ENCODE results near the gene POC1A. TPM values are rescaled to one million over a fixed set of nuclear protein-coding genes. Genes with fewer than 3 reads are reported as not detected.
A peak's percentile ranks its signal among the peaks of the same experiment; 100 is the strongest.
"Not testable (repeated sequence)": the region's sequence is repeated elsewhere in the genome, so short reads cannot be mapped to it uniquely, and the experiment has no call there.

POC1A gene
- total RNA-seq, 2 experiments from 2014 or later, result 23.4 to 26.1 TPM

DNA sequence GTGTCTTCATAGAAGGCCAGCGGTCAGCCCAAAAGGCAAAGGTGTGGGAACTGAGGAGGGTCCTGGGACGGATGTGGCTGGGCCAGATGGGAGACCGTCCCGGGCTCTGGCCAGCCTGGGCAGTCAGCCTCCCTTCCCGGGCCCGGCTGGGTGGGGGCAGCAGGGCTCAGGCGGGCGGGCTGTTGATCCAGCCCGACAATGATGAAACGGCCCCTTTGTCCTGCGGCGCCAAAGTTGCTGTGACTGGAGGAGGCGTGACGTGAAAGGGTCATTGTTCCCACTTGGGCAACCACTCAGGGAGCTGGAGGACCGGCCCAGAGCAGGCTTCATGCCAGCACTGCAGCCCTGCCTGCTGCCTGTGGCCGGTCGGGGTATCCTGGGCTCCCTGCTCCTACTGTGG lies 114.4 kb downstream of the POC1A start:
- ATAC-seq, result no peak
- intact Hi-C loops (cut with DNase I, micrococcal nuclease), result loop anchor here in 1 of 2 experiments (10.0 kb wide), 1 partner anchor 345 kb away; no protein-coding TSS in a partner anchor
- H3K9me3 Mint-ChIP-seq (ENCODE audit: low read depth), result no peaks in the 10 kb centered on the region
- no peaks in the 10 kb centered on the region for H3K4me1 Mint-ChIP-seq
- no peak overlapping the region for H3K4me3 Mint-ChIP-seq
- H3K27me3 Mint-ChIP-seq, result no peaks in the 10 kb centered on the region
- H3K27ac Mint-ChIP-seq, result no peak overlapping the region
- H3K36me3 Mint-ChIP-seq (ENCODE audit: low read depth), result no peaks in the 10 kb centered on the region
- CTCF ChIA-PET, result no interaction called here
- POLR2A ChIA-PET, result no interaction called here
- DNase-seq, result no peak

DNA sequence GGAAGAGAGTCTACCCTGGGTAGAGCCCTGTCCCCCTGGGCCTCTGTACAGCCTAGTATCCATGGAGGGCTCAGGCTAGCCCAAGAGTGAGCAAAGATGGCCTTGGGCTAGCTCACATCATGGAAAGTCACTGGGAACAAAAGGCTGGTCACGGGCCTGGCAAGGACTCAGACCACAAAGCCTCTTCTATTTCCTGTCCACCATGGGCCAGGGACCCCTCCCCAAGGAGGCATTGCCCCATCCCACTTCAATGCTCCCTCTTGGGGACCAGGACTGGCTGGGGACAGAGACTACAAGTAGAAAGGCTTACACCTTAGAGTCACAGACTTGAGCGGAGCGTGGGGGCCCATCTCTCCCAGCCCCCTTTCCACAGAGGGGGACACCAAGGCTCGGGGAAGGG lies 114.8 kb downstream of the POC1A start:
- Mint-ChIP-seq H3K27me3 (no peaks in the 10 kb centered on the region), H3K27ac (no peak overlapping the region), H3K9me3 (ENCODE audit: low read depth) (no peaks in the 10 kb centered on the region), H3K4me1 (no peaks in the 10 kb centered on the region), H3K4me3 (no peak overlapping the region), H3K36me3 (ENCODE audit: low read depth) (no peaks in the 10 kb centered on the region)
- ChIA-PET POLR2A (no interaction called here), CTCF (no interaction called here)
- intact Hi-C loops (cut with DNase I, micrococcal nuclease), result loop anchor here in 1 of 2 experiments (10.0 kb wide), 1 partner anchor 345 kb away; no protein-coding TSS in a partner anchor
- ATAC-seq (no peak), DNase-seq (no peak)

DNA sequence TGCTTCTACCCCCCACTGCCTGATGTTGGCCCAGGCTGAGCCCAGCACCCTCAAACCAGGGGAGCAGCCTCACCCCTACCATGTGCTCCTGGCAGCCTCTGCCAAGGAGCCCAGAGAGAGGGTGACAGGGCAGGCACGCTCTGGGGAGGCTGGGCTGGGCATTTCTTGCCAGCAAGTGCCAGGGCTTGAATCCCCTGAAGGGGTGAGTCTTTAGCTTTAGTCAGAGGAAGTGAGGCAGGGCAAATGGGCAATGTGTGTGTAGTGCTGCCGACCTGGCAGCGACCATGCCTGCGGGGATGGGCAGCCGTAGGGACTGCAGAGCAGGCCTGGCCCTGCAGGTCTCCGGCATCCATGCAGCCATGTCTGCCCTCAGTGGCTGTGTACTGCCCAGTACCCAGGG lies 116.0 kb downstream of the POC1A start:
- H3K4me3 Mint-ChIP-seq, result no peak overlapping the region
- H3K4me1 Mint-ChIP-seq, result no peaks in the 10 kb centered on the region
- H3K9me3 Mint-ChIP-seq (ENCODE audit: low read depth), result no peaks in the 10 kb centered on the region
- intact Hi-C loops (cut with DNase I, micrococcal nuclease), result loop anchor here in 1 of 2 experiments (10.0 kb wide), 1 partner anchor 347 kb away; no protein-coding TSS in a partner anchor
- H3K27me3 Mint-ChIP-seq, result no peaks in the 10 kb centered on the region
- ChIA-PET CTCF (interaction anchor here (0.6 kb wide), 1 partner anchor 346 kb away, joined by 3 read pairs; no protein-coding TSS in a partner anchor), POLR2A (no interaction called here)
- DNase-seq (no peak), ATAC-seq (no peak)
- H3K27ac Mint-ChIP-seq, result no peak overlapping the region
- H3K36me3 Mint-ChIP-seq (ENCODE audit: low read depth), result no peaks in the 10 kb centered on the region

DNA sequence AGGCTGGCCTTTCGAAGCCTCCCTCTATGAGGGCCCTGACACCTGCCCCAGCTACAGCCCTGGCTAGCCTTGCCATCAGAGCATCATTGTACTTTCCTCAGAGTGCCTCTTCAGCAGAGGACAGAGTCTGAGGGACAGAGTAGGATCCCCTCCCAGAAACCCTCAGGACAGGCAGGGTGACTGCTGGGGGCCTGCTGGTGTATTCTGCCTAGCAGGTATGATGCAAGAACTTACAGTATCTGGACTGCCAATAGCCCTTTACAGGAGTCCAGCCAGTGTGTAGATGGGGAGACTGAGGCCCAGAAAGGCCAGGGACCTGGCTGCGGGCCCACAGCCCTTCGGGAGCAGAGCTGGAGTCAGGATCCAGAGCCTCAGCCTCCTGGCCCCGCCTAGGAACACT lies 116.9 kb downstream of the POC1A start:
- POLR2A ChIA-PET, result no interaction called here
- Mint-ChIP-seq H3K4me3 (no peak overlapping the region), H3K9me3 (ENCODE audit: low read depth) (no peaks in the 10 kb centered on the region), H3K27me3 (no peaks in the 10 kb centered on the region), H3K36me3 (ENCODE audit: low read depth) (no peaks in the 10 kb centered on the region), H3K27ac (no peak overlapping the region), H3K4me1 (no peaks in the 10 kb centered on the region)
- intact Hi-C loops (cut with DNase I, micrococcal nuclease), result loop anchor here in 1 of 2 experiments (10.0 kb wide), 1 partner anchor 348 kb away; no protein-coding TSS in a partner anchor
- no peak for ATAC-seq
- CTCF ChIA-PET, result interaction anchor here (0.6 to 2.6 kb wide), 4 partner anchors 35 to 443 kb away, joined by 3 to 6 read pairs (median 4); no protein-coding TSS in a partner anchor
- DNase-seq, result no peak

DNA sequence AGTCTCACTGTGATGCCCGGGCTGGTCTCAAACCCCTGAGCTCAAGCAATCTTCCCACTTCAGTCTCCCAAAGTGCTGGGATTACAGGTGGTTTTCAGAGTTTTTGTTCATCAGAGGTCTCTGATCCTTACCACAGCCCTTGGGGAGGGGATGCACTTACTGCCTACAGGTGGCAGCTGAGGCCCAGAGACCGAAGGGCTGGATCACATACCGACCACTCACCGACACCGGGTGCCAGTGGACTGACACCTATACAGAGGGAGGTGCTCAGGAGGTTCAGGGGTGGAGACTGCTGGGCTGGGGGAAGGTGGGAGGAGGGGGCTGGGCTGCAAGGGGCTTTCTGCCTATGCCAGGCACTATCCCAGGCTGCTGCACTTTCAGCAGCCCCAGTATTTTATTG lies 117.4 kb downstream of the POC1A start:
- POLR2A ChIA-PET, result interaction anchor here (0.5 to 0.7 kb wide), 2 partner anchors 42 to 165 kb away, joined by 3 to 5 read pairs; no protein-coding TSS in a partner anchor
- intact Hi-C loops (cut with DNase I, micrococcal nuclease), result loop anchor here in 1 of 2 experiments (10.0 kb wide), 1 partner anchor 348 kb away; no protein-coding TSS in a partner anchor

DNA sequence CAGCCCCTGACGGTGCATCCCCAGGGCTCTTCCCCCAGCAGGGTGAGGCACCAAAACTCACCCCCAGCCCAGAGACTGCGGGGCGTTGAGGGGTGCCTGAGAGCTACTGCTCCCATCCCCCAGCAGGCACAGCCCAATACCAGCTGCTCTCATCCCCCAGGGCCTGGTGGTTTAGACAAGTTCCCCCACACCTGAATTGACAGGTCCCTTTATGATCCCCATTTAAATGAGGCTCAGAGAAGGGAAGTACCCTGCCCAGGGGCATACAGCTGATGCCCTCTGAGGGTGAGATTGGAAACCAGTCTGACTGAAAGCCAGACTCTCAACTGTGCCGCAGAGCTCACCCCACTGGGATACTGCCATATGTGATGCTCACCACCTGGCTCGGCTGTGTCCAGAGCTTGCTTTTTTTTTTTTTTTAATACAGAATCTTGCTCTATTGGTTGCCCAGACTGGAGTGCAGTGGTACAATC lies 118.0 kb downstream of the POC1A start:
- intact Hi-C loops (cut with DNase I, micrococcal nuclease), result loop anchor here in 1 of 2 experiments (10.0 kb wide), 1 partner anchor 349 kb away; no protein-coding TSS in a partner anchor
- no peaks in the 10 kb centered on the region for H3K9me3 Mint-ChIP-seq (ENCODE audit: low read depth)
- H3K4me1 Mint-ChIP-seq, result no peaks in the 10 kb centered on the region
- POLR2A ChIA-PET, result interaction anchor here (0.5 to 0.7 kb wide), 2 partner anchors 42 to 166 kb away, joined by 3 to 5 read pairs; no protein-coding TSS in a partner anchor
- ATAC-seq, result peak; percentile 33
- CTCF ChIA-PET, result interaction anchor here (0.5 to 2.6 kb wide), 5 partner anchors 17 to 181 kb away, joined by 3 to 6 read pairs (median 4); no protein-coding TSS in a partner anchor
- no peak overlapping the region for H3K4me3 Mint-ChIP-seq
- H3K36me3 Mint-ChIP-seq (ENCODE audit: low read depth), result no peaks in the 10 kb centered on the region
- no peak for DNase-seq
- H3K27me3 Mint-ChIP-seq, result no peaks in the 10 kb centered on the region
- no peak overlapping the region for H3K27ac Mint-ChIP-seq

More for the DNA sequence above, 117.4 kb downstream of the POC1A start:
- CTCF ChIA-PET, result interaction anchor here (0.7 to 2.6 kb wide), 6 partner anchors 16 to 108 kb away, joined by 3 to 6 read pairs (median 4); no protein-coding TSS in a partner anchor
- Mint-ChIP-seq H3K36me3 (ENCODE audit: low read depth) (no peaks in the 10 kb centered on the region), H3K9me3 (ENCODE audit: low read depth) (no peaks in the 10 kb centered on the region), H3K27ac (no peak overlapping the region), H3K4me3 (no peak overlapping the region), H3K4me1 (no peaks in the 10 kb centered on the region), H3K27me3 (no peaks in the 10 kb centered on the region)
- no peak for DNase-seq
- peak; percentile 64 for ATAC-seq

DNA sequence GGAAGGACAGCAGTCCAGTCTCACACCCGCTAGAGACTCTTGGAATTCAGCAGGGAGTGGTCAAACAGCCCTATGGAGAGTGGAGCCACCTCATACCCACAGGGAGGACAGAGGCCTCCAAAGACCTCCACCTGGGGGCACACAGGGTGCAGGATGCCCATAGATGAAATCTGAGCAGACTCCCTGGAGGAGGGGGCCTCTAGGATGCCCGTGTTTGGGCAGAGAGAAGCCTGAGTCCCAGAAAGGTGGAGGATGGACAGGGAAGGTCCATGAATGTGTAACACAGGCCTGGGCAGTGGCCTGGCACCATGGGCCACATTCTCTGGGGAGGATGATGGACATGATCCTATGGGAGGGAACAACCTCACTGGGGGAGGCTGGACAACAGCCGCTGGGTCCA lies 119.6 kb downstream of the POC1A start:
- Mint-ChIP-seq H3K36me3 (ENCODE audit: low read depth) (no peaks in the 10 kb centered on the region), H3K4me1 (no peaks in the 10 kb centered on the region), H3K27ac (no peak overlapping the region), H3K4me3 (no peak overlapping the region), H3K27me3 (no peaks in the 10 kb centered on the region), H3K9me3 (ENCODE audit: low read depth) (no peaks in the 10 kb centered on the region)
- POLR2A ChIA-PET, result no interaction called here
- intact Hi-C loops (cut with DNase I, micrococcal nuclease), result loop anchor here in 1 of 2 experiments (10.0 kb wide), 1 partner anchor 350 kb away; no protein-coding TSS in a partner anchor
- ATAC-seq (no peak), DNase-seq (no peak)
- CTCF ChIA-PET, result no interaction called here

DNA sequence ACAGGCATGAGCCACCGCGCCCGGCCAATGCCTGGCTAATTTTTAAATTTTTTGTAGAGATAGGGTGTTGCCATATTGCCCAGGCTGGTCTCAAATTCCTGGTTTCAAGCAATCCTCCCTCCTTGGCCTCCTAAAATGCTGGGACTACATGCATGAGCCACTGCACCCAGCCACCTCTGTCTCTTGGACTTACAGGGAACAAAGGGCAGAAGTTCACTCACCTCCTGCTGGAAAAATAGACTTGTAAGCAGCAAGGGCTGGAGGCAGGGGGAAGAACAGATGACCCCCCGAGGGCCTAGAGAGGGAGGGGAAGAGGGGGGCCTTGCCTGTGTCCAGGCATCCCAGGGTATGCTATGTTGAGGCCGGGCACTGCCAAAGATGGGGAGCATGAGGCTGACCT lies 120.0 kb downstream of the POC1A start:
- Mint-ChIP-seq H3K9me3 (ENCODE audit: low read depth) (no peaks in the 10 kb centered on the region), H3K4me3 (no peak overlapping the region), H3K27ac (no peak overlapping the region), H3K36me3 (ENCODE audit: low read depth) (no peaks in the 10 kb centered on the region), H3K27me3 (no peaks in the 10 kb centered on the region), H3K4me1 (no peaks in the 10 kb centered on the region)
- DNase-seq (no peak), ATAC-seq (no peak)
- intact Hi-C loops (cut with DNase I, micrococcal nuclease), result loop anchor here in 1 of 2 experiments (10.0 kb wide), 1 partner anchor 351 kb away; no protein-coding TSS in a partner anchor
- CTCF ChIA-PET, result no interaction called here
- POLR2A ChIA-PET, result no interaction called here

DNA sequence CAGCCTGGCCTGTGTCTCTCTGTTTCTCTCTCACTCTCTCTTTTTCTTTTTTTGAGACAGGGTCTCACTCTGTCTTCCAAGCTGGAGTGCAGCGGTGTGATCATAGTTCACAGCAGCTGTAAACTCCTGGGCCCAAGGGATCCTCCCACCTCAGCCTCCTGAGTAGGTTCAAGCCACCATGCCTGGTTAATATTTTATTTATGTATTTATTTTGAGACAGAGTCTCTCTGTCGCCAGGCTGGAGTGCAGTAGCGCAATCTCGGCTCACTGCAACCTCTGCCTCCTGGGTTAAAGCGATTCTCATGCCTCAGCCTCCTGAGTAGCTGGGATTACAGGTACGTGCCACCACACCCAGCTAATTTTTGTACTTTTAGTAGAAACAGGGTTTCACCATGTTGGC lies 120.5 kb downstream of the POC1A start:
- H3K4me3 Mint-ChIP-seq; CTCF ChIA-PET; H3K9me3 Mint-ChIP-seq (ENCODE audit: low read depth); POLR2A ChIA-PET; H3K4me1 Mint-ChIP-seq; DNase-seq; H3K36me3 Mint-ChIP-seq (ENCODE audit: low read depth); H3K27me3 Mint-ChIP-seq; ATAC-seq; H3K27ac Mint-ChIP-seq: not testable (repeated sequence)
- intact Hi-C loops (cut with DNase I, micrococcal nuclease), result loop anchor here in 1 of 2 experiments (10.0 kb wide), 1 partner anchor 351 kb away; no protein-coding TSS in a partner anchor

DNA sequence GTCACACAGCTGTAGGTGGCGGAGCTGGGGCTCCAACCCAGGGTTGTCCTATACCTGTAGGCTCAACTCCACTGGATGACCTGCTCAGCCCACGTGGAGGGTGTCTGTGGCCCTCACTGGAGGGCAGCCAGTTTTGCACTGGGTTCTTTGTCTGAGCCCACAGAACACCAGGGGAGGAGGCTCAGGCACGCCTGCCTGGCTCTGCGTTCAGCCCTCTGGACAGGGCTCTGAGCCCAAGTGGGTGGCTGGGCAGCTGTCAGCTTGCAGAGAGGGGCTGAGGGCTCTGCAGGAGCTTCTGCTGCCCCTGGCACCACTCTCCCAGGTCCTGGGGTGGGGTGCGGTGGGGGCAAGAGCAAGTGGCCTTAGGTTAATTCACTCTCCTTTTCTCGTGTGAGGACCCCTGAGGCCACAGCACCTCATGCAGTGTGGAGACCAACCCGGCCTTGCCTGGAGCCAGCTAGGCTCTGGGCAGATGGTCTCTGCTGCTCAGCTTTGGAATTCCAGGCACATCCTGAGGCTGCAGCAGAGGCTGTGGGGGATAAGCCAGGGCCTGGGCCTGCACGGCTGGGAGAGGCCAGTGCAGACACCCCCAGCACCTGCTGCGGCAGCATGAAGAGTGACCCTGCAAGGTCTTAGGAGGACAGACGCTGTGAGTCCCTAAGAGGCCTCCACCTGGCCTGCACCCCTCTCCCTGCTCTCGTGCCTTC lies 121.4 kb downstream of the POC1A start:
- H3K9me3 Mint-ChIP-seq (ENCODE audit: low read depth), result no peaks in the 10 kb centered on the region
- H3K36me3 Mint-ChIP-seq (ENCODE audit: low read depth), result no peaks in the 10 kb centered on the region
- no peaks in the 10 kb centered on the region for H3K27me3 Mint-ChIP-seq
- no peaks in the 10 kb centered on the region for H3K4me1 Mint-ChIP-seq
- ATAC-seq, result no peak
- H3K4me3 Mint-ChIP-seq, result no peak overlapping the region
- ChIA-PET POLR2A (no interaction called here), CTCF (interaction anchor here (0.6 to 0.9 kb wide), 2 partner anchors 19 to 200 kb away, joined by 3 read pairs; no protein-coding TSS in a partner anchor)
- DNase-seq, result no peak
- H3K27ac Mint-ChIP-seq, result no peak overlapping the region
- intact Hi-C loops (cut with DNase I, micrococcal nuclease), result loop anchor here in 1 of 2 experiments (10.0 kb wide), 1 partner anchor 352 kb away; no protein-coding TSS in a partner anchor

DNA sequence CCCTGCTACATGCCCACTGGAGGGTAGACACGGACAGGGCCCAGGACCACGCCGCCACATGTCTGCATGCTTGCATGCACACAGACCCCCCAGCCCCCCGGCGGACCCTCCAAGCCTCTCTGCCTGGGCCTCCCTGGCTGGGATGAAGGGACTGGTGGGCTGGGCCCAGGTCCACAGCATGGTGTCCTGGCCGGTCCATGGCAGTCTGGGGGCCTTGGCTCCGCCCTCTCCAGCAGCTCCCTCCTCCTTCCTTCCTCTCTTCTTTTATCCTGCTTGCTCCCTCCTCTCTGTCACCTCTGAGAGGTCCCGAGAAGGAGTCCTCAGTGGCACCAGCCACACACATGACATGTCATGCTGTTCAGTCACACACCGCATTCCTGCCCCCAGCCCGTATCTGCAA lies 122.3 kb downstream of the POC1A start:
- Mint-ChIP-seq H3K27me3 (no peaks in the 10 kb centered on the region), H3K4me1 (no peaks in the 10 kb centered on the region), H3K36me3 (ENCODE audit: low read depth) (no peaks in the 10 kb centered on the region), H3K4me3 (no peak overlapping the region), H3K9me3 (ENCODE audit: low read depth) (no peaks in the 10 kb centered on the region), H3K27ac (no peak overlapping the region)
- CTCF ChIA-PET, result interaction anchor here (0.7 to 0.9 kb wide), 2 partner anchors 20 to 24 kb away, joined by 3 read pairs; partner anchors contain the start of gene DUSP7
- POLR2A ChIA-PET, result no interaction called here
- ATAC-seq, result no peak
- DNase-seq, result no peak
- intact Hi-C loops (cut with DNase I, micrococcal nuclease), result loop anchor here in 1 of 2 experiments (10.0 kb wide), 1 partner anchor 353 kb away; no protein-coding TSS in a partner anchor
